Measurements from ENCODE around the gene CRKL. TPM values are rescaled to one million over a fixed set of nuclear protein-coding genes. Genes with fewer than 3 reads are reported as not detected.

CRKL gene
- total RNA-seq, 1 experiment from 2014 or later: 87.7 TPM

GRCh38 chr22:20951151-20951931 is 34.1 kb downstream of the CRKL start:
- Histone ChIP-seq H3K36me3 (ENCODE audit: control insufficient read depth in 1 of 2, insufficient read depth in 2 of 2, low read length in 2 of 2) (peaks cover 25 to 43% of the 10 kb centered on the region in 2 experiments; a peak in 3 of 4 replicates), H2AFZ (ENCODE audit: low read depth, low read length, poor library complexity, severe bottlenecking) (no peak overlapping the region), H3K4me1 (ENCODE audit: control insufficient read depth in 1 of 2, insufficient read depth in 2 of 2, low read length in 2 of 2) (peaks cover 7 to 30% of the 10 kb centered on the region in 2 experiments), H3K4me3 (replicated peaks in 1 of 2; ENCODE audit: low read depth in 1 of 2, low read length in 2 of 2) (no peak overlapping the region), H3K9me2 (ENCODE audit: insufficient read depth) (no peaks in the 10 kb centered on the region), H3K79me2 (ENCODE audit: insufficient read depth, low read length) (peaks cover 82% of the 10 kb centered on the region), H3K4me2 (ENCODE audit: low read length) (no peak overlapping the region), H3K27me3 (ENCODE audit: insufficient read depth, low read length) (no peaks in the 10 kb centered on the region), H3K27ac (ENCODE audit: low read depth, low read length) (no peak overlapping the region), H3K9me3 (ENCODE audit: control insufficient read depth in 1 of 2, insufficient read depth in 1 of 2, low read depth in 1 of 2, low read length in 2 of 2) (no peaks in the 10 kb centered on the region), H3K9ac (ENCODE audit: low read length) (no peak overlapping the region), H4K20me1 (ENCODE audit: insufficient read depth) (peaks cover 16% of the 10 kb centered on the region; the same call in 1 of the 2 replicates)
- intact Hi-C loops (cut with micrococcal nuclease): no loop called here
- TF ChIP-seq SIN3A (IDR thresholded peaks at IDR 0.05; ENCODE audit: low read depth): no peak
- TF ChIP-seq MAX (IDR thresholded peaks at IDR 0.05): no peak
- TF ChIP-seq TCF7L2 (IDR thresholded peaks at IDR 0.05; ENCODE audit: borderline replicate concordance, extremely low read depth, insufficient read depth, insufficient read length): no peak
- TF ChIP-seq ELF1 (IDR thresholded peaks at IDR 0.05; ENCODE audit: borderline replicate concordance, low read depth): no peak
- TF ChIP-seq FOSL1 (IDR thresholded peaks at IDR 0.05; ENCODE audit: low read depth): no peak
- TF ChIP-seq YY1 (IDR thresholded peaks at IDR 0.05; ENCODE audit: extremely low read depth, insufficient replicate concordance, low read depth, low read length): no peak
- TF ChIP-seq EGR1 (IDR thresholded peaks at IDR 0.05; ENCODE audit: low read depth): no peak
- no peak for TF ChIP-seq EZH2 (IDR thresholded peaks at IDR 0.05)
- TF ChIP-seq EZH2phosphoT487 (IDR thresholded peaks at IDR 0.05; ENCODE audit: borderline replicate concordance): no peak
- no peak for TF ChIP-seq CEBPB (IDR thresholded peaks at IDR 0.05; ENCODE audit: low read depth)
- TF ChIP-seq CBX3 (IDR thresholded peaks at IDR 0.05; ENCODE audit: low read depth): no peak
- TF ChIP-seq POLR2A (IDR thresholded peaks at IDR 0.05; ENCODE audit: borderline replicate concordance, extremely low read depth, insufficient read depth, insufficient read length): no peak
- TF ChIP-seq ZNF274 (IDR thresholded peaks at IDR 0.05; ENCODE audit: low read depth, low read length): no peak
- TF ChIP-seq ATF3 (IDR thresholded peaks at IDR 0.05): no peak
- TF ChIP-seq, protein P1, sequence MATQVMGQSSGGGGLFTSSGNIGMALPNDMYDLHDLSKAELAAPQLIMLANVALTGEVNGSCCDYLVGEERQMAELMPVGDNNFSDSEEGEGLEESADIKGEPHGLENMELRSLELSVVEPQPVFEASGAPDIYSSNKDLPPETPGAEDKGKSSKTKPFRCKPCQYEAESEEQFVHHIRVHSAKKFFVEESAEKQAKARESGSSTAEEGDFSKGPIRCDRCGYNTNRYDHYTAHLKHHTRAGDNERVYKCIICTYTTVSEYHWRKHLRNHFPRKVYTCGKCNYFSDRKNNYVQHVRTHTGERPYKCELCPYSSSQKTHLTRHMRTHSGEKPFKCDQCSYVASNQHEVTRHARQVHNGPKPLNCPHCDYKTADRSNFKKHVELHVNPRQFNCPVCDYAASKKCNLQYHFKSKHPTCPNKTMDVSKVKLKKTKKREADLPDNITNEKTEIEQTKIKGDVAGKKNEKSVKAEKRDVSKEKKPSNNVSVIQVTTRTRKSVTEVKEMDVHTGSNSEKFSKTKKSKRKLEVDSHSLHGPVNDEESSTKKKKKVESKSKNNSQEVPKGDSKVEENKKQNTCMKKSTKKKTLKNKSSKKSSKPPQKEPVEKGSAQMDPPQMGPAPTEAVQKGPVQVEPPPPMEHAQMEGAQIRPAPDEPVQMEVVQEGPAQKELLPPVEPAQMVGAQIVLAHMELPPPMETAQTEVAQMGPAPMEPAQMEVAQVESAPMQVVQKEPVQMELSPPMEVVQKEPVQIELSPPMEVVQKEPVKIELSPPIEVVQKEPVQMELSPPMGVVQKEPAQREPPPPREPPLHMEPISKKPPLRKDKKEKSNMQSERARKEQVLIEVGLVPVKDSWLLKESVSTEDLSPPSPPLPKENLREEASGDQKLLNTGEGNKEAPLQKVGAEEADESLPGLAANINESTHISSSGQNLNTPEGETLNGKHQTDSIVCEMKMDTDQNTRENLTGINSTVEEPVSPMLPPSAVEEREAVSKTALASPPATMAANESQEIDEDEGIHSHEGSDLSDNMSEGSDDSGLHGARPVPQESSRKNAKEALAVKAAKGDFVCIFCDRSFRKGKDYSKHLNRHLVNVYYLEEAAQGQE (IDR thresholded peaks at IDR 0.05; ENCODE audit: low read depth): no peak
- no peak for TF ChIP-seq ZFX (IDR thresholded peaks at IDR 0.05)
- no peak for TF ChIP-seq SRF (IDR thresholded peaks at IDR 0.05; ENCODE audit: low read depth)
- TF ChIP-seq JUND (IDR thresholded peaks at IDR 0.05): no peak
- BruUV-seq (replicated peaks): TSS peak; percentile 35
- DNase-seq (ENCODE audit: low read depth, low spot score): no peak
- CTCF ChIA-PET: interaction anchor here (1.0 kb wide), 1 partner anchor 147 kb away, joined by 3 read pairs; no protein-coding TSS in a partner anchor
- no peak for ATAC-seq
- POLR2A ChIA-PET: no interaction called here
- RAD21 ChIA-PET (ENCODE audit: low non-redundant PET in 1 of 2, low total read pairs in 2 of 2, uncharacterized antibody in 2 of 2, unreplicated experiment in 2 of 2): no interaction called here

Data from HCT116 (cell line).